Mucosa of descending colon (tissue), 3 donors: ENCODE results near the gene PRKCE. TPM values are rescaled to one million over a fixed set of nuclear protein-coding genes. Genes with fewer than 3 reads are reported as not detected.

Experiments used
- ATAC-seq: fragments of 200-7000 bp; cut with Tn5 transposase; one replicate; pipeline ENCODE4 v1.9.1; 2020; ENCODE audit warnings: mild to moderate bottlenecking, moderate library complexity
- DNase-seq, 3 donors: peaks; one replicate each; pipeline ENCODE4 v3.0.0-alpha.2; 2020
- H3K36me3 ChIP-seq: fragments of 200-600 bp; one replicate; pipeline ENCODE4 v1.8.0; 2021; ENCODE audit warnings: low read depth, mild to moderate bottlenecking
- H3K4me1 ChIP-seq: fragments of 200-600 bp; one replicate; pipeline ENCODE4 v1.8.0; 2021; ENCODE audit warnings: low read depth, mild to moderate bottlenecking
- H3K4me3 ChIP-seq: fragments of 200-600 bp; one replicate; pipeline ENCODE4 v1.8.0; 2021; ENCODE audit warnings: mild to moderate bottlenecking
- H3K9me3 ChIP-seq: fragments of 200-600 bp; one replicate; pipeline ENCODE4 v1.8.0; 2021; ENCODE audit warnings: mild to moderate bottlenecking
- CTCF ChIP-seq: fragments of 200-600 bp; IDR thresholded peaks from one replicate; pipeline ENCODE4 v1.8.0; 2022; ENCODE audit warnings: antibody characterized with exemption, mild to moderate bottlenecking
- intact Hi-C, 2 donors: fragments of 100-400 bp; cut with DNase I in 1 of 2; cut with micrococcal nuclease in 1 of 2; formaldehyde crosslinking; loops; one replicate each; pipeline versions ENCODE4 v1.11.0 to v1.11.1; 2022; cut with DNase I, micrococcal nuclease
- total RNA-seq, 3 donors: library from RNA; stranded (reverse); fragmentation: NEBNext Ultra II Directional in 2 of 3; extraction: Animal tissue kit (Norgen Biotek cat#: 25700) in 2 of 3; gene quantifications; one replicate each; pipeline versions ENCODE4 v1.2.1 to v1.2.4, GENCODE V29; 2021 to 2023
- donor health status: DM: no; HTN: no; CAD: no; lungs with moderate emphysema.
- donor health status: DM: no; HTN: no; CAD: no.
- donor health status: DM: no; HTN: yes; CAD: no.

PRKCE gene
- total RNA-seq, 3 donors from 2014 or later: 24.5 to 52.0 (median 32.7) TPM

- no peak for TF ChIP-seq CTCF
- no peak overlapping the region for H3K4me3 ChIP-seq
- ATAC-seq (peak; percentile 47), DNase-seq (peak in 2 of 3 donors; percentile 41 to 53)
- H3K4me1 ChIP-seq: no peaks in the 10 kb centered on the region
- no peaks in the 10 kb centered on the region for H3K36me3 ChIP-seq
- H3K9me3 ChIP-seq: no peaks in the 10 kb centered on the region
- intact Hi-C loops: no loop called here
Measured at GRCh38 chr2:46174345-46175170, 523.1 kb downstream of the PRKCE start.

- ATAC-seq (no peak), DNase-seq (no peak)
- no peaks in the 10 kb centered on the region for H3K36me3 ChIP-seq
- no peak for TF ChIP-seq CTCF
- no peaks in the 10 kb centered on the region for H3K9me3 ChIP-seq
- H3K4me1 ChIP-seq: no peaks in the 10 kb centered on the region
- no peak overlapping the region for H3K4me3 ChIP-seq
- intact Hi-C loops: no loop called here
Measured at GRCh38 chr2:46175419-46175818, 523.9 kb downstream of the PRKCE start.

GRCh38 chr2:46177461-46178089 lies 526.1 kb downstream of the PRKCE start:
- Histone ChIP-seq H3K9me3 (no peaks in the 10 kb centered on the region), H3K4me1 (no peaks in the 10 kb centered on the region), H3K36me3 (no peaks in the 10 kb centered on the region), H3K4me3 (no peak overlapping the region)
- intact Hi-C loops: no loop called here
- no peak for ATAC-seq
- DNase-seq: no peak
- no peak for TF ChIP-seq CTCF

GRCh38 chr2:46179037-46179621 lies 527.7 kb downstream of the PRKCE start:
- TF ChIP-seq CTCF: no peak
- ATAC-seq (peak; percentile 72), DNase-seq (peak in 1 of 3 donors; percentile 30)
- Histone ChIP-seq H3K9me3 (no peaks in the 10 kb centered on the region), H3K4me1 (no peaks in the 10 kb centered on the region), H3K36me3 (no peaks in the 10 kb centered on the region), H3K4me3 (no peak overlapping the region)
- intact Hi-C loops: no loop called here

- DNase-seq: no peak
- H3K9me3 ChIP-seq: no peaks in the 10 kb centered on the region
- H3K4me3 ChIP-seq: no peak overlapping the region
- intact Hi-C loops: no loop called here
- H3K4me1 ChIP-seq: no peaks in the 10 kb centered on the region
- no peak for TF ChIP-seq CTCF
- no peaks in the 10 kb centered on the region for H3K36me3 ChIP-seq
- no peak for ATAC-seq
Measured at GRCh38 chr2:46180189-46180588, 528.7 kb downstream of the PRKCE start.
